GM12878 (cell line): ENCODE results near the gene FNDC4. TPM values are rescaled to one million over a fixed set of nuclear protein-coding genes. Genes with fewer than 3 reads are reported as not detected.

Experiments used
- ATAC-seq: fragments of 200-7000 bp; cut with Tn5 transposase; 3 replicates; pipeline ENCODE4 v1.9.1; 2020; ENCODE audit warnings: mild to moderate bottlenecking, moderate library complexity
- BruUV-seq: library from RNA; stranded (reverse); fragments of 400-500 nt; replicated peaks from 2 replicates; lab custom pipeline; 2021; lab: Mats Ljungman, UMichigan
- CTCF ChIA-PET: fragments of 300-600 bp; sonication (Branson Sonifier 250); formaldehyde crosslinking; extraction: SDS; loops from one replicate; lab custom pipeline; 2021; ENCODE audit warnings: inconsistent platforms; lab: Yijun Ruan, JAX
- POLR2A ChIA-PET: fragments of 350-600 bp; formaldehyde crosslinking; extraction: SDS; loops from one replicate; lab custom pipeline; 2021; ENCODE audit warnings: inconsistent platforms; lab: Charles Lee
- RAD21 ChIA-PET: fragments of 300-600 bp; sonication (Branson Sonifier 250); formaldehyde crosslinking; loops from one replicate; lab custom pipeline; 2023; ENCODE audit warnings: antibody characterized with exemption; ENCODE audit not compliant: unreplicated experiment; lab: Charles Lee
- SMC1A ChIA-PET: fragments of 300-600 bp; sonication (Branson Sonifier 250); formaldehyde crosslinking; loops from one replicate; lab custom pipeline; 2023; ENCODE audit not compliant: unreplicated experiment, uncharacterized antibody; lab: Charles Lee
- DNase-seq: peaks from one replicate; pipeline ENCODE4 v3.0.0-alpha.2; 2011; ENCODE audit warnings: low read depth, low spot score
- FAIRE-seq: peaks from 3 replicates; lab custom pipeline; 2011; peaks lifted over from hg19 to GRCh38; lab: Jason Lieb, UNC
- H2AFZ ChIP-seq: 2 replicates; pipeline ENCODE4 v1.6.0; 2011; ENCODE audit warnings: low read depth, low read length, control low read depth; ENCODE audit not compliant: control insufficient read depth
- H3K27ac ChIP-seq: 2 replicates; pipeline ENCODE4 v1.5.1; 2011; ENCODE audit warnings: control low read depth; ENCODE audit not compliant: control insufficient read depth, insufficient read depth
- H3K27me3 ChIP-seq, 2 experiments: replicated peaks in 1 of 2; 2 replicates each; pipeline versions ENCODE4 v1.6.0 to v1.6.1; 2011; ENCODE audit warnings: low read length in 1 of 2; ENCODE audit not compliant: control insufficient read depth in 2 of 2, insufficient read depth in 2 of 2
- H3K36me3 ChIP-seq, 2 experiments: 2 replicates each; pipeline ENCODE4 v1.5.1; 2011; ENCODE audit warnings: low read length in 1 of 2; ENCODE audit not compliant: control insufficient read depth in 2 of 2, insufficient read depth in 2 of 2
- H3K4me1 ChIP-seq: 2 replicates; pipeline ENCODE4 v1.6.1; 2011; ENCODE audit warnings: mild to moderate bottlenecking, low read length, moderate library complexity, mixed read lengths; ENCODE audit not compliant: control insufficient read depth, insufficient read depth
- H3K4me2 ChIP-seq: 2 replicates; pipeline ENCODE4 v1.6.0; 2011; ENCODE audit warnings: control low read depth; ENCODE audit not compliant: control insufficient read depth, insufficient read depth
- H3K4me3 ChIP-seq: fragments of 200-600 bp; sonication (generic); 2 replicates; pipeline ENCODE4 v1.5.1; 2016
- H3K79me2 ChIP-seq: 2 replicates; pipeline ENCODE4 v1.6.0; 2011; ENCODE audit warnings: low read length; ENCODE audit not compliant: control insufficient read depth, insufficient read depth
- H3K9ac ChIP-seq: 2 replicates; pipeline ENCODE4 v1.8.0; 2011; ENCODE audit warnings: low read length, control low read depth, mixed read lengths; ENCODE audit not compliant: control insufficient read depth, insufficient read depth
- H3K9me3 ChIP-seq: replicated peaks from 3 replicates; pipeline ENCODE4 v1.5.1; 2011; ENCODE audit warnings: mild to moderate bottlenecking, low read length; ENCODE audit not compliant: control insufficient read depth, insufficient read depth
- H4K20me1 ChIP-seq: 2 replicates; pipeline ENCODE4 v1.6.0; 2011; ENCODE audit not compliant: control insufficient read depth, insufficient read depth
- IKZF2 ChIP-seq, 2 experiments: fragments of 450-650 bp; IDR thresholded peaks; 2 replicates each; pipeline ENCODE4 v1.6.1; 2017; ENCODE audit warnings: mild to moderate bottlenecking in 2 of 2, moderate library complexity in 2 of 2
- JUNB ChIP-seq: IDR thresholded peaks from 2 replicates; pipeline ENCODE4 v1.6.1; 2016; ENCODE audit warnings: antibody characterized with exemption, mild to moderate bottlenecking
- MYC ChIP-seq: IDR thresholded peaks from 2 replicates; pipeline ENCODE4 v1.6.1; 2011; ENCODE audit warnings: mild to moderate bottlenecking, low read length, moderate library complexity, inconsistent platforms; ENCODE audit not compliant: insufficient read depth, insufficient replicate concordance, insufficient read length, severe bottlenecking
- REST ChIP-seq: IDR thresholded peaks from 2 replicates; pipeline ENCODE4 v1.6.1; 2012; ENCODE audit warnings: mild to moderate bottlenecking, low read depth, low read length
- SMAD5 ChIP-seq: IDR thresholded peaks from 2 replicates; pipeline ENCODE4 v1.6.1; 2016; ENCODE audit warnings: antibody characterized with exemption, low read depth
- WGBS: methylation state at CpG from one replicate; pipeline ENCODE4 v1.1.6; 2016; ENCODE audit warnings: low lambda C conversion rate; ENCODE audit not compliant: insufficient replicate concordance, insufficient coverage; ENCODE audit errors: missing lambda C conversion rate; 5-methylcytosine and 5-hydroxymethylcytosine counted together
- in situ Hi-C: fragments of 300-500 bp; cut with MboI; formaldehyde crosslinking; loops from 9 replicates; pipeline ENCODE4 v1.14.3; 2018; ENCODE audit warnings: mixed read lengths
- intact Hi-C: fragments of 100-400 bp; cut with micrococcal nuclease; formaldehyde crosslinking; loops from one replicate; pipeline ENCODE4 v1.14.2; 2022; ENCODE audit not compliant: unreplicated experiment
- polyA plus RNA-seq, 11 experiments: library from polyadenylated mRNA; depleted of rRNA in 4 of 11; unstranded in 6 of 11; stranded (reverse) in 5 of 11; fragments of >200 nt; fragmentation: Nextera tagmentation in 4 of 11; fragmentation: Illumina TruSeq in 1 of 11; extraction: Ambion mirVana in 4 of 11; extraction: Trizol in 1 of 11; gene quantifications; 1 replicate in 1 of 11; 2 replicates in 10 of 11; pipeline versions ENCODE4 v1.2.1 to v1.2.3, GENCODE V29; 2011 to 2016; ENCODE audit warnings: inconsistent platforms in 2 of 11, missing spikeins in 2 of 11, low read depth in 1 of 11
- total RNA-seq, 4 experiments: library from RNA; depleted of rRNA in 3 of 4; stranded (reverse); fragments of >200 nt in 3 of 4; fragmentation: Illumina TruSeq in 1 of 4; extraction: Trizol in 1 of 4; gene quantifications; 2 replicates each; pipeline versions ENCODE4 v1.2.1 to v1.2.3, GENCODE V29; 2013 to 2021

FNDC4 gene
- total and polyA plus RNA-seq, 10 of the 15 experiments (the other 5 are each of a cell fraction or from before 2014, with no cell fraction given), result 0.21 TPM; not detected in 9

GRCh38 chr2:27507293-27507692 lies 12.3 kb upstream of the FNDC4 start:
- POLR2A ChIA-PET, result interaction anchor here (0.6 kb wide), 1 partner anchor 589 kb away, joined by 3 read pairs; no protein-coding TSS in a partner anchor

More at GRCh38 chr2:27507293-27507692, 12.3 kb upstream of the FNDC4 start:
- Histone ChIP-seq H3K27me3 (no peaks in the 10 kb centered on the region; a peak in 2 of 4 replicates), H3K9me3 (no peaks in the 10 kb centered on the region), H3K36me3 (no peaks in the 10 kb centered on the region), H2AFZ (no peak overlapping the region), H3K4me1 (no peaks in the 10 kb centered on the region), H3K9ac (no peak overlapping the region), H3K4me3 (no peak overlapping the region), H3K4me2 (no peak overlapping the region), H3K79me2 (no peaks in the 10 kb centered on the region), H4K20me1 (no peaks in the 10 kb centered on the region), H3K27ac (no peak overlapping the region)
- BruUV-seq, result no TSS peak
- TF ChIP-seq REST (no peak), MYC (no peak), JUNB (no peak), IKZF2 (IDR thresholded peaks at IDR 0.05) (no peak), SMAD5 (no peak)
- DNase-seq (no peak), FAIRE-seq (no peak), ATAC-seq (no peak)
- SMC1A ChIA-PET, result no interaction called here
- 3% methylated on average over 4 of the region's 4 CpGs for WGBS
- intact Hi-C loops, result no loop called here
- in situ Hi-C loops, result no loop called here
- RAD21 ChIA-PET, result no interaction called here
- CTCF ChIA-PET, result no interaction called here
